K562 (cell line): ENCODE data around the gene RPS8. TPM values are rescaled to one million over a fixed set of nuclear protein-coding genes. Genes with fewer than 3 reads are reported as not detected.

Source experiments
- EHMT2 ChIP-seq: fragments of 450-650 bp; IDR thresholded peaks from 2 replicates; pipeline ENCODE4 v1.6.1; 2018; ENCODE audit warnings: antibody characterized with exemption
- GTF2A2 ChIP-seq: IDR thresholded peaks from 2 replicates; pipeline ENCODE4 v1.6.1; 2016; ENCODE audit warnings: mild to moderate bottlenecking, missing genetic modification characterization, missing compliant biosample characterization
- HDAC6 ChIP-seq: IDR thresholded peaks from 2 replicates; pipeline ENCODE4 v1.6.1; 2012; ENCODE audit warnings: low read depth, mild to moderate bottlenecking, control low read depth, inconsistent platforms, low read length, moderate library complexity
- ILK ChIP-seq: fragments of 450-650 bp; IDR thresholded peaks from 2 replicates; pipeline ENCODE4 v1.6.1; 2016; ENCODE audit warnings: missing genetic modification characterization, low read depth, mild to moderate bottlenecking, missing compliant biosample characterization, moderate library complexity, borderline replicate concordance
- NCOA4 ChIP-seq: fragments of 450-650 bp; IDR thresholded peaks from 2 replicates; pipeline ENCODE4 v1.6.1; 2018; ENCODE audit warnings: mild to moderate bottlenecking; ENCODE audit not compliant: partially characterized antibody
- NFRKB ChIP-seq: fragments of 450-650 bp; IDR thresholded peaks from 2 replicates; pipeline ENCODE4 v1.6.1; 2016; ENCODE audit warnings: low read depth
- PTRF ChIP-seq: fragments of 450-650 bp; IDR thresholded peaks from 2 replicates; pipeline ENCODE4 v1.6.1; 2016; ENCODE audit warnings: mild to moderate bottlenecking, missing genetic modification characterization, missing compliant biosample characterization
- SMAD1 ChIP-seq: fragments of 150-350 bp; IDR thresholded peaks from 2 replicates; pipeline ENCODE4 v1.6.1; 2014; ENCODE audit warnings: low read length, low read depth; ENCODE audit not compliant: partially characterized antibody
- ZBTB1 ChIP-seq: sonication (generic); formaldehyde crosslinking; IDR thresholded peaks from 2 replicates; pipeline ENCODE4 v1.8.1; 2023; ENCODE audit warnings: missing genetic modification reagents, low read depth, mild to moderate bottlenecking, borderline replicate concordance
- ZFP91 ChIP-seq: sonication (generic); formaldehyde crosslinking; IDR thresholded peaks from 2 replicates; pipeline ENCODE4 v1.8.0; 2022; ENCODE audit warnings: mild to moderate bottlenecking, missing genetic modification reagents
- ZKSCAN8 ChIP-seq: fragments of 200-800 bp; sonication (Bioruptor generic); IDR thresholded peaks from 2 replicates; pipeline ENCODE4 v1.6.1; 2016; ENCODE audit warnings: missing genetic modification characterization, missing compliant biosample characterization
- ZNF224 ChIP-seq: sonication (generic); formaldehyde crosslinking; IDR thresholded peaks from 2 replicates; pipeline ENCODE4 v1.8.0; 2022; ENCODE audit warnings: mild to moderate bottlenecking, missing genetic modification reagents
- ZNF232 ChIP-seq: sonication (generic); formaldehyde crosslinking; IDR thresholded peaks from 2 replicates; pipeline ENCODE4 v1.8.0; 2022; ENCODE audit warnings: mild to moderate bottlenecking, missing genetic modification reagents
- ZNF707 ChIP-seq: fragments of 250-450 bp; sonication (Bioruptor Pico); conservative IDR thresholded peaks from 2 replicates; pipeline ENCODE4 v1.8.0; 2022; ENCODE audit warnings: inconsistent platforms, mild to moderate bottlenecking, moderate library complexity
- polyA plus RNA-seq, 8 experiments: library from polyadenylated mRNA; depleted of rRNA in 4 of 8; stranded (reverse) in 5 of 8; unstranded in 3 of 8; fragments of >200 nt; fragmentation: Nextera tagmentation in 2 of 8; fragmentation: Illumina TruSeq in 1 of 8; extraction: Ambion mirVana in 2 of 8; extraction: Trizol in 1 of 8; gene quantifications; 2 replicates each; pipeline versions ENCODE4 v1.2.1 to v1.2.3, GENCODE V29; 2011 to 2014; ENCODE audit warnings: inconsistent platforms in 1 of 8, missing spikeins in 1 of 8
- total RNA-seq, 7 experiments: library from RNA; depleted of rRNA in 6 of 7; stranded (reverse); fragments of >200 nt in 6 of 7; fragmentation: Illumina TruSeq in 2 of 7; extraction: Trizol in 2 of 7; gene quantifications; 2 replicates each; pipeline versions ENCODE4 v1.2.1 to v1.2.3, GENCODE V29; 2011 to 2021; ENCODE audit warnings: low replicate concordance in 1 of 7
- TF ChIP-seq, protein P1 (sequence below): IDR thresholded peaks from 3 replicates; pipeline ENCODE4 v1.6.1; 2011; ENCODE audit warnings: borderline replicate concordance, mild to moderate bottlenecking, moderate library complexity; ENCODE audit not compliant: insufficient read length; ENCODE audit errors: extremely low read depth
- TF ChIP-seq, protein P2 (sequence below): fragments of 450-650 bp; IDR thresholded peaks from 2 replicates; pipeline ENCODE4 v1.7.1; 2018; ENCODE audit warnings: mild to moderate bottlenecking, low read depth; ENCODE audit not compliant: partially characterized antibody
- TF ChIP-seq, protein P3 (sequence below): IDR thresholded peaks from 2 replicates; pipeline ENCODE4 v1.6.1; 2012; ENCODE audit warnings: low read depth, low read length, improper control_type of control experiment, borderline replicate concordance

RPS8 gene
- total and polyA plus RNA-seq, 9 of the 15 experiments (the other 6 are each of a cell fraction or from before 2014, with no cell fraction given), result 2,431 to 4,168 (median 3,109) TPM

- TF ChIP-seq HDAC6, result no peak
- TF ChIP-seq, protein P1, sequence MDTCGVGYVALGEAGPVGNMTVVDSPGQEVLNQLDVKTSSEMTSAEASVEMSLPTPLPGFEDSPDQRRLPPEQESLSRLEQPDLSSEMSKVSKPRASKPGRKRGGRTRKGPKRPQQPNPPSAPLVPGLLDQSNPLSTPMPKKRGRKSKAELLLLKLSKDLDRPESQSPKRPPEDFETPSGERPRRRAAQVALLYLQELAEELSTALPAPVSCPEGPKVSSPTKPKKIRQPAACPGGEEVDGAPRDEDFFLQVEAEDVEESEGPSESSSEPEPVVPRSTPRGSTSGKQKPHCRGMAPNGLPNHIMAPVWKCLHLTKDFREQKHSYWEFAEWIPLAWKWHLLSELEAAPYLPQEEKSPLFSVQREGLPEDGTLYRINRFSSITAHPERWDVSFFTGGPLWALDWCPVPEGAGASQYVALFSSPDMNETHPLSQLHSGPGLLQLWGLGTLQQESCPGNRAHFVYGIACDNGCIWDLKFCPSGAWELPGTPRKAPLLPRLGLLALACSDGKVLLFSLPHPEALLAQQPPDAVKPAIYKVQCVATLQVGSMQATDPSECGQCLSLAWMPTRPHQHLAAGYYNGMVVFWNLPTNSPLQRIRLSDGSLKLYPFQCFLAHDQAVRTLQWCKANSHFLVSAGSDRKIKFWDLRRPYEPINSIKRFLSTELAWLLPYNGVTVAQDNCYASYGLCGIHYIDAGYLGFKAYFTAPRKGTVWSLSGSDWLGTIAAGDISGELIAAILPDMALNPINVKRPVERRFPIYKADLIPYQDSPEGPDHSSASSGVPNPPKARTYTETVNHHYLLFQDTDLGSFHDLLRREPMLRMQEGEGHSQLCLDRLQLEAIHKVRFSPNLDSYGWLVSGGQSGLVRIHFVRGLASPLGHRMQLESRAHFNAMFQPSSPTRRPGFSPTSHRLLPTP, result no peak
- 0 out of 2 replicates have a peak, but pooled peaks have one; percentile 27 for TF ChIP-seq ZNF707 (CRISPR knock-in tag)
- TF ChIP-seq NFRKB, result no peak
- TF ChIP-seq ILK (tag), result no peak
- no peak for TF ChIP-seq GTF2A2 (tag)
- TF ChIP-seq ZNF232, result no peak
- no peak for TF ChIP-seq NCOA4
- no peak for TF ChIP-seq ZKSCAN8
- TF ChIP-seq, protein P2, sequence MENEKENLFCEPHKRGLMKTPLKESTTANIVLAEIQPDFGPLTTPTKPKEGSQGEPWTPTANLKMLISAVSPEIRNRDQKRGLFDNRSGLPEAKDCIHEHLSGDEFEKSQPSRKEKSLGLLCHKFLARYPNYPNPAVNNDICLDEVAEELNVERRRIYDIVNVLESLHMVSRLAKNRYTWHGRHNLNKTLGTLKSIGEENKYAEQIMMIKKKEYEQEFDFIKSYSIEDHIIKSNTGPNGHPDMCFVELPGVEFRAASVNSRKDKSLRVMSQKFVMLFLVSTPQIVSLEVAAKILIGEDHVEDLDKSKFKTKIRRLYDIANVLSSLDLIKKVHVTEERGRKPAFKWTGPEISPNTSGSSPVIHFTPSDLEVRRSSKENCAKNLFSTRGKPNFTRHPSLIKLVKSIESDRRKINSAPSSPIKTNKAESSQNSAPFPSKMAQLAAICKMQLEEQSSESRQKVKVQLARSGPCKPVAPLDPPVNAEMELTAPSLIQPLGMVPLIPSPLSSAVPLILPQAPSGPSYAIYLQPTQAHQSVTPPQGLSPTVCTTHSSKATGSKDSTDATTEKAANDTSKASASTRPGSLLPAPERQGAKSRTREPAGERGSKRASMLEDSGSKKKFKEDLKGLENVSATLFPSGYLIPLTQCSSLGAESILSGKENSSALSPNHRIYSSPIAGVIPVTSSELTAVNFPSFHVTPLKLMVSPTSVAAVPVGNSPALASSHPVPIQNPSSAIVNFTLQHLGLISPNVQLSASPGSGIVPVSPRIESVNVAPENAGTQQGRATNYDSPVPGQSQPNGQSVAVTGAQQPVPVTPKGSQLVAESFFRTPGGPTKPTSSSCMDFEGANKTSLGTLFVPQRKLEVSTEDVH, result peak; percentile 57
- TF ChIP-seq PTRF (tag), result no peak
- peak; percentile 86 for TF ChIP-seq SMAD1
- TF ChIP-seq ZBTB1 (CRISPR knock-in tag), result no peak
- TF ChIP-seq EHMT2, result no peak
- no peak for TF ChIP-seq ZFP91 (CRISPR knock-in tag)
- no peak for TF ChIP-seq ZNF224 (CRISPR knock-in tag)
- TF ChIP-seq, protein P3, sequence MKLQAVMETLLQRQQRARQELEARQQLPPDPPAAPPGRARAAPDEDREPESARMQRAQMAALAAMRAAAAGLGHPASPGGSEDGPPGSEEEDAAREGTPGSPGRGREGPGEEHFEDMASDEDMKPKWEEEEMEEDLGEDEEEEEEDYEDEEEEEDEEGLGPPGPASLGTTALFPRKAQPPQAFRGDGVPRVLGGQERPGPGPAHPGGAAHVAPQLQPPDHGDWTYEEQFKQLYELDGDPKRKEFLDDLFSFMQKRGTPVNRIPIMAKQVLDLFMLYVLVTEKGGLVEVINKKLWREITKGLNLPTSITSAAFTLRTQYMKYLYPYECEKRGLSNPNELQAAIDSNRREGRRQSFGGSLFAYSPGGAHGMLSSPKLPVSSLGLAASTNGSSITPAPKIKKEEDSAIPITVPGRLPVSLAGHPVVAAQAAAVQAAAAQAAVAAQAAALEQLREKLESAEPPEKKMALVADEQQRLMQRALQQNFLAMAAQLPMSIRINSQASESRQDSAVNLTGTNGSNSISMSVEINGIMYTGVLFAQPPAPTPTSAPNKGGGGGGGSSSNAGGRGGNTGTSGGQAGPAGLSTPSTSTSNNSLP, result no peak
Observed at GRCh38 chr1:44799770-44800584, 24.6 kb downstream of the RPS8 start, which contains the start of gene PLK3 (continued).
